Loucy (cell line): ENCODE data around the gene QDPR.

Experiments
- EZH2phosphoT487 ChIP-seq: fragments of 200-600 bp; IDR thresholded peaks from 2 replicates; pipeline ENCODE4 v1.6.1; 2018; ENCODE audit warnings: antibody characterized with exemption, mild to moderate bottlenecking, moderate library complexity, borderline replicate concordance
- TF ChIP-seq, protein P1 (sequence below): fragments of 200-600 bp; sonication (generic); conservative IDR thresholded peaks from 2 replicates; pipeline ENCODE4 v1.5.1; 2014; ENCODE audit warnings: mild to moderate bottlenecking, antibody characterized with exemption, low read length

DNA sequence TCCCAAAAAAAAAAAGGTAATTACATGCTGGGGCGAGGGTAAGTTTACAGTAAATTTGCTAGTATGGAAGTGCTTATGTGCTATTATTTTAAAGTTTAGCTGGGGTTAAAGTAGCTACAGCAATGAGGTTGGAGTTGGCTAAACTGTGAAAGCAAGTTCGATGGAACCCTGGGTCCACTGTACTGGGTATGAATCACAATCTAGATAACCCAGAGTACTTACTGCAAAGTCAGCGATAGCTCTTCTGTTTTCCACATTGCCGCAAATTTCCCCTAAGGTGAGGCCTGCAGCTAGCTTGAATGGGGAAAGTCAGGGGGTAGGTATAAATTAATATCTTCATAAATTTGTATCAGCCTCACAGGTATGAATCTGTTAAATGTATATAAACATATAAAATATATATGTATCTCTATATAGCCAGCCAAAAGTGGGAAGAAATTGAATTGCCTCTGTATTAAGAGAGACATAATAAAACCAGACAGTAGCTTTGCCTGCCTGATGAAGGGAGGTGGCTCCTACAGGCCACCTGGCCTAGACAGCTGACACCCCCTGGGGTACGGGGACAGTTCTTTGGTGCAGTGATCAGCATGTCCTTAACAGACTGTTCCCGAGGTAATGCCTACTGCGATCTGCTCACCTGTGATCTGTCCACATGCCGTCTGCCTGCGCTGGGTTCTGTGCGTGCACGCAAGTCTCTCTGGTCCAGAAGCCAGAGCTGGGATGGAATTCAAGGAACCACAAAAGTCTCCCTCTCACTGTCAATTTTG, 33.7 kb upstream of the QDPR start:
- TF ChIP-seq, protein P1, sequence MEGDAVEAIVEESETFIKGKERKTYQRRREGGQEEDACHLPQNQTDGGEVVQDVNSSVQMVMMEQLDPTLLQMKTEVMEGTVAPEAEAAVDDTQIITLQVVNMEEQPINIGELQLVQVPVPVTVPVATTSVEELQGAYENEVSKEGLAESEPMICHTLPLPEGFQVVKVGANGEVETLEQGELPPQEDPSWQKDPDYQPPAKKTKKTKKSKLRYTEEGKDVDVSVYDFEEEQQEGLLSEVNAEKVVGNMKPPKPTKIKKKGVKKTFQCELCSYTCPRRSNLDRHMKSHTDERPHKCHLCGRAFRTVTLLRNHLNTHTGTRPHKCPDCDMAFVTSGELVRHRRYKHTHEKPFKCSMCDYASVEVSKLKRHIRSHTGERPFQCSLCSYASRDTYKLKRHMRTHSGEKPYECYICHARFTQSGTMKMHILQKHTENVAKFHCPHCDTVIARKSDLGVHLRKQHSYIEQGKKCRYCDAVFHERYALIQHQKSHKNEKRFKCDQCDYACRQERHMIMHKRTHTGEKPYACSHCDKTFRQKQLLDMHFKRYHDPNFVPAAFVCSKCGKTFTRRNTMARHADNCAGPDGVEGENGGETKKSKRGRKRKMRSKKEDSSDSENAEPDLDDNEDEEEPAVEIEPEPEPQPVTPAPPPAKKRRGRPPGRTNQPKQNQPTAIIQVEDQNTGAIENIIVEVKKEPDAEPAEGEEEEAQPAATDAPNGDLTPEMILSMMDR: no peak
- TF ChIP-seq EZH2phosphoT487: no peak
